BLaER1 treated with 17β-estradiol and CSF1 and Interleukin-3, amounts not matched to agents 10 nM and 100 nM (cell line): Measurements from ENCODE around the gene REEP2.

ENCODE experiments used
- H3K27ac ChIP-seq, 11 experiments: shearing (Covaris generic); formaldehyde crosslinking; 2 replicates each; pipeline ENCODE4 v1.8.1; 2022
- H3K27me3 ChIP-seq, 11 experiments: shearing (Covaris generic); formaldehyde crosslinking; 2 replicates each; pipeline ENCODE4 v1.8.1; 2022
- H3K36me3 ChIP-seq, 11 experiments: shearing (Covaris generic); formaldehyde crosslinking; 2 replicates each; pipeline ENCODE4 v1.8.1; 2022
- H3K4me1 ChIP-seq, 10 experiments: shearing (Covaris generic); formaldehyde crosslinking; 2 replicates each; pipeline ENCODE4 v1.8.1; 2022
- H3K4me2 ChIP-seq, 11 experiments: shearing (Covaris generic); formaldehyde crosslinking; 2 replicates each; pipeline ENCODE4 v1.8.1; 2022
- H3K4me3 ChIP-seq, 10 experiments: shearing (Covaris generic); formaldehyde crosslinking; 2 replicates each; pipeline ENCODE4 v1.8.1; 2022
- H3K9ac ChIP-seq, 11 experiments: shearing (Covaris generic); formaldehyde crosslinking; 2 replicates each; pipeline ENCODE4 v1.8.1; 2022
- H3K9me3 ChIP-seq, 11 experiments: shearing (Covaris generic); formaldehyde crosslinking; replicated peaks in 1 of 11; 2 replicates each; pipeline ENCODE4 v1.8.1; 2022
- H4K20me1 ChIP-seq, 11 experiments: shearing (Covaris generic); formaldehyde crosslinking; 2 replicates each; pipeline ENCODE4 v1.8.1; 2022
- Cebpa-rat ChIP-seq, 11 experiments: shearing (Covaris generic); IDR thresholded peaks; 2 replicates each; pipeline ENCODE4 v1.8.1; 2022

The REEP2 gene

DNA sequence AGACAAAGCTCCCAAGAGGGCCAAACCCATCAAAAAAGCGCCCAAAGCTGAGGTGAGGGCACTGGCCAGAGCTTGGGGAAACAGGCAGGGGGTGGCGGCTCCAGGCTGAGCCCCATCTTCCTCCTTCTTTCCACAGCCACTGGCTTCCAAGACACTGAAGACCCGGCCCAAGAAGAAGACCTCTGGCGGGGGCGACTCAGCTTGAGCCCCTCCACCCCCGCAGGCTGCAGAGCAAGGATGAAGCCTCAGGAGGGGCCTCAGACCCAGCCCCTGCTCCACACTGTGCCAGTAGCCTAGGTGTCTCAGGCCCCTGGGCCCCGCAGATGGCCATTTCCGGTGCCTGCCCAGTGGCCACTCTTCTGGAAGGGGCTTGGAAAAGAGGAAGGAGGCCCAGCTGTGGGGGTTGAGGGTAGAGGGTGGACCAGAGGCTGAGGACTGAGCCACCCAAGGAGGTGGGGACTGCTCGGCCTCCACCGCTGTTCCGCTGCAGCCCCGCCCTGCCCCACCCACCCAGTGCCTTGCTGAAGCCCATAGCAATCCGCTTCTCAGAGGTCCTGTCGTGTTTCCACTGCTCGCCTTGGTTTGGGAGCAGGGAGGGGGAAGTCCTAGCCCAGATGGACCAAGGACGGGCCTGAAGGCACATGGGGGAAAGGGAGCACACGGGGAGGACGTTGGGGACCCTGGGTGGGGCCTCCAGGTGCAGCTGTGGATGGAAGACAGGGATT is 6.9 kb downstream of the REEP2 start:
- Histone ChIP-seq H3K9ac (no peak overlapping the region), H3K9me3 (no peaks in the 10 kb centered on the region), H3K4me1 (peaks cover 0 to 14% (median 8%) of the 10 kb centered on the region in 10 experiments; a peak in 13 of 20 replicates)

GRCh38 chr5:138448070-138448469 is 9.2 kb downstream of the REEP2 start:
- Histone ChIP-seq H3K27me3 (no peaks in the 10 kb centered on the region), H3K4me1 (peaks cover 0 to 14% (median 8%) of the 10 kb centered on the region in 10 experiments; a peak in 13 of 20 replicates), H3K9ac (peak overlapping the region in 3 of 11 experiments; percentile 9 to 27 (median 10); a peak in 2 of 22 replicates), H3K9me3 (no peaks in the 10 kb centered on the region), H3K4me3 (no peak overlapping the region), H3K4me2 (no peak overlapping the region), H3K36me3 (no peaks in the 10 kb centered on the region), H3K27ac (no peak overlapping the region), H4K20me1 (no peaks in the 10 kb centered on the region)
- no peak for TF ChIP-seq Cebpa-rat (IDR thresholded peaks at IDR 0.05)

More for the DNA sequence above, 6.9 kb downstream of the REEP2 start:
- Histone ChIP-seq H3K27me3 (no peaks in the 10 kb centered on the region), H3K4me2 (peak overlapping the region in 3 of 11 experiments; percentile 21 to 60 (median 59); a peak in 5 of 22 replicates), H4K20me1 (0 out of 22 replicates have a peak, but pooled peaks cover 0 to under 1% (median 0%) of the 10 kb centered on the region in 11 experiments), H3K36me3 (no peaks in the 10 kb centered on the region), H3K4me3 (no peak overlapping the region), H3K27ac (no peak overlapping the region)
- TF ChIP-seq Cebpa-rat (IDR thresholded peaks at IDR 0.05): no peak

DNA sequence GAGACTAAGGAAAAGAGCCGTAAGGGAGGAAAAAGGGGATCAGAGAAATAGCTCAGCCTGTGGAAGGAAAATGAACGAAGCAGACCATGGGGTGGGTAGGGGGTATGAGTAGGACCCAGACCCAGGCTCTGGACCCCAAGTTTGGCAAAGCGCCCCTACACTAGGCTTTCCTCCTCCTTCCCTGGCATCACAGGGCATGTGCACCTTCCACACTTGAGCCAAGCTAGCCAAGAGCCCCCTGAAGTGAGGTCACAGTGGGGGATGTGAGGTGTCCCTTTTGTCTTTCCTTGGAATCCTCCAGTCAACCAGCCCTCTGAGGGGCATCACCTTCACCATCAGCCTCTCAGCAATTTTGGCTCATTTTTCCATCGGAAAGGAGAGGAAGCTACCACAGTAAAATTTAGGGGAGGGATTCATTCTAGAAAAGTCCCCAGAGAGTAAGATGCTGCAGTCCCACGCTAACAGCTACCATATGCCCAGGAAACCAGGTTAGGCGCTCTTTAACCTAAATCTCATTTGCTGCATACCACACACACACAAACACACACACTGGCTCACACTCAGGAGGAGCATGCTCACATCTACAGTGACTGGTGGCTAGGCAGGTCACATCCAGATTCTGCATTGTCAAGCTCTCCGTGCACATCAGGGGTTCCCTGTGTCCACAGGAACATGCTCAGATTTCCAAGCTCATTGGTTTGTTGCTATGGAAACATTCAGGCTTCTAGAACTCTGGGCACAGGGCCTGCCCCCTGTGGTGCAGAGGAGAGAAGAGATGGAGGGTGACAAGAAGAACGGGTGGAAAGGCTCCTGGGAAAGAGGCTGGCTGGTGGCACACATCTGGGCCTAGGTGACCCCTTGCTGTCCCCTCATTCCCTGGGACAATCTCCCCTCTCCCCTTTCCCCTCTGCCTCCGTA is 9.9 kb downstream of the REEP2 start:
- Histone ChIP-seq H3K4me1 (peaks cover 0 to 14% (median 8%) of the 10 kb centered on the region in 10 experiments; a peak in 13 of 20 replicates), H4K20me1 (no peaks in the 10 kb centered on the region), H3K9me3 (no peaks in the 10 kb centered on the region), H3K36me3 (no peaks in the 10 kb centered on the region), H3K4me3 (no peak overlapping the region), H3K27me3 (no peaks in the 10 kb centered on the region), H3K4me2 (no peak overlapping the region), H3K27ac (no peak overlapping the region), H3K9ac (peak overlapping the region in 6 of 11 experiments; percentile 2 to 56 (median 30); a peak in 5 of 22 replicates)
- no peak for TF ChIP-seq Cebpa-rat (IDR thresholded peaks at IDR 0.05)

DNA sequence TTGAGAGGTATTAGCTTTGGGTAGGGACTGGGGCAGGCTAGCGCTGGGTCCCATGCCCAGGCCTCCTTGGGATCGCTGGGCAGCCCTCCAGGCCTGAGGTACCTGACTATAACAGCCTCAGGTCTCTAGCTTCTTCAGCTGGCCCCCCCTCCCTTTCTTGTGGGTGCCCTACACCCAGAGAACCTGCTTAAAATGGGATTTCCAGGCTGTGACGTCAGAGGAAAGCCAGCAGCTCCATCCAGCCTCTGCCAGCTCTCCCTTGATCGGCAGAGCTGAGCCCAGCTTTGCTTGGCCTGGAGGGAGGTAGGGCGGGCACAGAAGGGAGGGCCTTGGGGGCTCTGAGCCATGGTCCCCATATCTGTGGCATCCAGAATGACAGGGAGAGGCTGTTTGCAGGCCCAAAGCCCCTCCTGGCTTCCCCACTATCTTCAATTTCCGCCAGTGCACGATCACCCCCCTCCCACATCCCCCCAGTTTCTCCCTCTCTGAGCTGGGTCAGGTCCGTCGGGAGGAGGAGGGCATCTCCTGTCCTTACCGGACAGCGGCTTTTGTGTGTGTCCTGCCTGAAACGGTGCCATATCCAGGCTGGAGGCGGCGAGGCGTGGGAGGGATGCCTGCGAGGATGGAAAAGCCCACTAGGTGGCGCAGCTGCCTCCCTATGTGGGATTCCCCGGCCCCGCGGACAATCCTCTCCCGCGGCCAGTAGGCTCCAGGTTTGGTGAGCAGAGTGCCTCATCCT is 10.8 kb downstream of the REEP2 start:
- H3K4me3 ChIP-seq: no peak overlapping the region
- peaks cover 0 to 14% (median 8%) of the 10 kb centered on the region in 10 experiments; a peak in 13 of 20 replicates for H3K4me1 ChIP-seq
- H4K20me1 ChIP-seq: no peaks in the 10 kb centered on the region
- peak overlapping the region in 10 of 11 experiments; percentile 13 to 81 (median 46); a peak in 18 of 22 replicates for H3K4me2 ChIP-seq
- H3K27me3 ChIP-seq: no peaks in the 10 kb centered on the region
- no peak overlapping the region for H3K27ac ChIP-seq
- no peak for TF ChIP-seq Cebpa-rat (IDR thresholded peaks at IDR 0.05)
- no peaks in the 10 kb centered on the region for H3K36me3 ChIP-seq
- H3K9me3 ChIP-seq: no peaks in the 10 kb centered on the region
- H3K9ac ChIP-seq: peak overlapping the region in 8 of 11 experiments; percentile 2 to 57 (median 30); a peak in 9 of 22 replicates

- no peaks in the 10 kb centered on the region for H3K27me3 ChIP-seq
- no peak overlapping the region for H3K27ac ChIP-seq
- H3K4me3 ChIP-seq: no peak overlapping the region
Observed at GRCh38 chr5:138450971-138451370, 12.1 kb downstream of the REEP2 start.

DNA sequence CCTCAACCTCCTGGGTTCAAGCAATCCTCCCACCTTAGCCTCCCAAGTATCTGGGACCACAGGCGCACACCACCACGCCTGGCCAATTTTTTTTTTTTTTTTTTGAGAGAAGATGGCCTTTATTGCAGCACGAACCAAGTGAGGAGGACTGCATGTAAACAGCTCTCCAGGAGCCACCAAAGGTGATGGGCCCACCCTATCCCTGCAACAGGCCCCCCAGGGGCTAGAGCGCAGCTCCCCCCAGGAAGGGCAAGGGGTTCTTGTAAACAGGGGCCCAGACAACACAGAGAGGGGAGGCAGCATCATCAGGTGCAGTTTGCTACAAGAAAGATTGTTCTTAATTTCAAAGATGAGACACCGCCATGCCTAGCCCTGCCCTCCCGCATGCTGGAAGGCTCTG is 13.9 kb downstream of the REEP2 start:
- Histone ChIP-seq H3K27me3 (no peaks in the 10 kb centered on the region), H3K9me3 (no peaks in the 10 kb centered on the region), H3K4me2 (no peak overlapping the region), H3K9ac (peak overlapping the region in 1 of 11 experiments; percentile 5; a peak in 1 of 22 replicates), H3K27ac (no peak overlapping the region), H3K4me1 (peaks cover 3 to 24% (median 12%) of the 10 kb centered on the region in 10 experiments), H4K20me1 (no peaks in the 10 kb centered on the region), H3K4me3 (no peak overlapping the region), H3K36me3 (no peaks in the 10 kb centered on the region)
- no peak for TF ChIP-seq Cebpa-rat (IDR thresholded peaks at IDR 0.05)

More at GRCh38 chr5:138450971-138451370, 12.1 kb downstream of the REEP2 start:
- no peak for TF ChIP-seq Cebpa-rat (IDR thresholded peaks at IDR 0.05)
- no peak overlapping the region for H3K4me2 ChIP-seq
- H3K9ac ChIP-seq: no peak overlapping the region
- no peaks in the 10 kb centered on the region for H3K9me3 ChIP-seq
- no peaks in the 10 kb centered on the region for H3K36me3 ChIP-seq
- no peaks in the 10 kb centered on the region for H4K20me1 ChIP-seq
- peaks cover 0 to 15% (median 6%) of the 10 kb centered on the region in 10 experiments; a peak in 12 of 20 replicates for H3K4me1 ChIP-seq

DNA sequence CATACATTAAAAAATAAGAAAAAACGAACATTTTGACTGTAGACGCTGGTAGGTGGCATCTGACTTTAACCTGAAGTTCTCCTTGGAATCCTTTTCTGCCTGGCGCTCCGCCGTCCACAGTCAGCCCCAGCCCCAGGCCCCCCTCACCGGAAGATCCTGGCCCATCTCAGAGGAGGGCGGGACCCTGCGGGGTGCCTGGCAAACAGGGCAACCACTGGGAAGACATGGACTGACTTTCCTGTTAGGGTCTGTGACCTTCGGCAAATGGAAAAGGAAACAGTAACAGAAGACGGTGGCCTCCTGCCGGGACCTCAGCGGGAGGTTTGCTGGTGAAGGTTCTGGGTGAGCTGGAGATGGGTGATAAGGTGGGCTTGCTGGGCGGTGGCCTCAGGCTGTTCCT is 14.7 kb downstream of the REEP2 start:
- Histone ChIP-seq H3K27ac (no peak overlapping the region), H3K36me3 (no peaks in the 10 kb centered on the region), H3K4me3 (no peak overlapping the region), H3K4me1 (peaks cover 12 to 33% (median 20%) of the 10 kb centered on the region in 10 experiments), H3K4me2 (no peak overlapping the region), H4K20me1 (no peaks in the 10 kb centered on the region), H3K27me3 (no peaks in the 10 kb centered on the region), H3K9ac (no peak overlapping the region), H3K9me3 (no peaks in the 10 kb centered on the region)
- no peak for TF ChIP-seq Cebpa-rat (IDR thresholded peaks at IDR 0.05)

DNA sequence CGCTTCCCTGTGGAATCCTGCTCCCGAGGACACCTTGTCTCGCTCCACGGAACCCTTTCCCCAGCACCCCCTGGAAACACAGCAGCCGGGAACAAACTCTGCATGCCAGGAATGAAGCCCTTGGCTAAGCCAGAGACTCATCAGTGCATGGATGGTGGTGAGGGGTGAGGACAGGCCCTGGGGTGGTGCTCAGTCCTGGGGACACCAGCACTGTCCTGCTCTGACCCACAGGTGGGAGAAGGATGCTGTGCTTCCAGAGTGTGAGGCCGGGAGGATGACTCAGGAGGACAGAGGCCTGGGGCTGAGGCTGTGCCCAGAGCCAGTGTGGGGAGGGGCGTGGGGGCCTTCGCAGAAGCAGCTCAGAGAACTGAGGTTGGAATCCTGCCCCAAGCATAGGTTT is 15.3 kb downstream of the REEP2 start:
- H3K9me3 ChIP-seq: no peaks in the 10 kb centered on the region
- no peaks in the 10 kb centered on the region for H3K27me3 ChIP-seq
- no peak overlapping the region for H3K9ac ChIP-seq
- H3K4me1 ChIP-seq: peaks cover 17 to 38% (median 26%) of the 10 kb centered on the region in 10 experiments
- no peaks in the 10 kb centered on the region for H3K36me3 ChIP-seq
- H4K20me1 ChIP-seq: no peaks in the 10 kb centered on the region
- no peak overlapping the region for H3K4me3 ChIP-seq
- TF ChIP-seq Cebpa-rat (IDR thresholded peaks at IDR 0.05): no peak
- no peak overlapping the region for H3K27ac ChIP-seq
- no peak overlapping the region for H3K4me2 ChIP-seq
